Occipital lobe (tissue), 3 donors: ENCODE measurements around the gene BTNL9. TPM values are rescaled to one million over a fixed set of nuclear protein-coding genes. Genes with fewer than 3 reads are reported as not detected.
"Not testable (repeated sequence)": the region's sequence is repeated elsewhere in the genome, so short reads cannot be mapped to it uniquely, and the experiment has no call there.

Experiments
- DNase-seq: peaks from one replicate; lab custom pipeline; 2025; lab: John Stamatoyannopoulos, UW
- small RNA-seq: library from RNA; depleted of rRNA; stranded (forward); fragments of <200 nt; gene quantifications from one replicate; pipeline ENCODE3, GENCODE V24; 2014
- total RNA-seq: library from RNA; depleted of rRNA; stranded (reverse); fragments of >200 nt; gene quantifications from one replicate; pipeline ENCODE4 v1.2.3, GENCODE V29; 2014

BTNL9 gene
- total RNA-seq, 1 donor from 2014 or later: 0.78 TPM

DNA sequence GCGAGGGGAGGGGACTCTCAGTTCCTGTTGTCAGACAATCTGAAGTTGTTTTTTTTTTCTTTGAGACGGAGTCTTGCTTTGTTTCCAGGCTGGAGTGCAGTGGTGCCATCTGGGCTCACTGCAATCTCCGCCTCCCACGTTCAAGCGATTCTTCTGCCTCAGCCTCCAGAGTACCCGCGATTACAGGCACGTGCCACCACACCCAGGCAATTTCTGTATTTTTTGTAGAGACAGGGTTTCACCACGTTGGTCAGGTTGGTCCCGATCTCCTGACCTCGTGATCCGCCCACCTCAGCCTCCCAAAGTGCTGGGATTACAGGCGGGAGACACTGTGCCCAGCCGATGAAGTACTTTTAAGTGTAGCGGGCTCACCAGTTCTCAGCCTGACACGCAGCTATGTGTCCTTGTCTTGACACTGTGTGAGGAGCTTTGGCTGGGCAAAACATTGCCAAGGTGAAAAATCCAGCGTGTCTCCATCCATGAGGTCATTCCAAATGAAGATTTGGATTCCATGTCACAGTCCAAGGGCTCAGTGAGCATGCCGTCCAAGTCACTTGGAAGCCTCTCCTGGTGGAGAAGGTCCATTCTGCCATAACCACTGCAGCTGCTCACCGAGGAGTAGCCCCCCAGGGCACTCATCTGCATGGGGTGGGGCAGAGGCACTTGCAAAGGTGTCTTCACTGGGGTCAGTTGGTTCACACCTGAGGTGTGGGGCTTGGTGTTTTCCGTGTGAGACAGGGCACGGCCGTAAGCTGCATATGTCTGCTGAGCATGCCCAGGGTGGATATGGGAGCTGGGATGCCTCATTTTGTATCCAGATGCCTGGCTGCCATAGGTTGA lies 58.9 kb downstream of the BTNL9 start:
- no peak for DNase-seq

DNA sequence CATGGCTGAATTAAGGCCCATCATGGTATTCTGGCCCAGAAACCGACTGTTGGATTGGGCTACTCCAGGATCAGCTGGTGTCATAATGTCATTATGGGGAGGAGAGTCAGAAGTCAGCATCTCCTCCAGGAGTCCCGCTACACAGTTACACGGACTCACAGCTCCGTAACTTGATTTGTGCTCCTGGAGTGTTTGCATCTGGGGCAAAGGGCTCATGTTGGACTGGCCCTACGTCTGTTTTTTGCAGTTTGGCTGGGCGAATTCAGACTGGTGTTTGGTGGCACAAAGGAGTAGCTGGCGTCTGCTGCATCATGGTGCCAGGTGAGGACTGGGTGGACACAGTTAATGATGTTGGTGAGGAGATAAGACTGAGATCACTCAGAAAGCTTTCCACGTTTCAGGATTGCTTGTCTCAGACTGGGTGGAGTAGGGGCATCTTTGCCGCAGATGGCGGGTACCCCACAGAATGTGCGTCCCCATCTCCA lies 59.6 kb downstream of the BTNL9 start:
- no peak for DNase-seq

DNA sequence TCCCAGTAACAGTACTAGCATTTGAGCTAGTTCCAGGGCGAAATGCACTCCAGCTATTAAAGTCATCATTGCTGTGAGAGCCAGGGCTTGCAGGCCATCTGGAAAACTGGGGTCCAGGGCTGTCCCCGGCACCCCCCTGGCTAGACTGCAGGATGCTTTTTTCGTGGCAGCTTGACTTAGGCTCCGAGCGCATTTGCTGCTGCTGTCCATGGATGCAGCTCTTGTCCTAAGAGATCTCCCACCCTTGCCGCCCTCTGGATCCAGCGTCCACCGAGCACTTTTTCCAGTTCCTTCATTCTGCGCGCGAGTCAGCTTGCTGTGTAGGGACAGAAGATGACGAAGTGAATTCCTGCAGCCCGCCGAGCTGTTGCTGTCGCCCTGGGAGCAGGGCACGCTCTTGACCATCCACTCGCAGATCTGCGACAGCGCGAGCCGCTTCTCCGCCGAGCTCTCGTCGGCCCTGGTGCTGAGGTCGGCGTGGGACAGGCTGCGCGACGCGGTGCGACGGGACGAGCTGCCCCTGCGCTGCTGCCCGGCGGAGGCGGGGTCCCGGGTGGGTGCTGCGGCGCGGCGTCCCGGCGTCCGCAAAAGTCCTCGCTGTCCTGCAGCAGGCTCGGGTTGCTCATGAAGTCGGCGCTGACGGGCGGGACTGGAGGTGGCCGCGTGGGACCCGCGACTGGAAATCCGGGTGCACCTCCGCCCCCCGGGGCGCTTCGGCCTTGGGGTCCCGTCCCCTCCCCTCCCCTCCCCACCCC lies 60.2 kb downstream of the BTNL9 start:
- no peak for DNase-seq

DNA sequence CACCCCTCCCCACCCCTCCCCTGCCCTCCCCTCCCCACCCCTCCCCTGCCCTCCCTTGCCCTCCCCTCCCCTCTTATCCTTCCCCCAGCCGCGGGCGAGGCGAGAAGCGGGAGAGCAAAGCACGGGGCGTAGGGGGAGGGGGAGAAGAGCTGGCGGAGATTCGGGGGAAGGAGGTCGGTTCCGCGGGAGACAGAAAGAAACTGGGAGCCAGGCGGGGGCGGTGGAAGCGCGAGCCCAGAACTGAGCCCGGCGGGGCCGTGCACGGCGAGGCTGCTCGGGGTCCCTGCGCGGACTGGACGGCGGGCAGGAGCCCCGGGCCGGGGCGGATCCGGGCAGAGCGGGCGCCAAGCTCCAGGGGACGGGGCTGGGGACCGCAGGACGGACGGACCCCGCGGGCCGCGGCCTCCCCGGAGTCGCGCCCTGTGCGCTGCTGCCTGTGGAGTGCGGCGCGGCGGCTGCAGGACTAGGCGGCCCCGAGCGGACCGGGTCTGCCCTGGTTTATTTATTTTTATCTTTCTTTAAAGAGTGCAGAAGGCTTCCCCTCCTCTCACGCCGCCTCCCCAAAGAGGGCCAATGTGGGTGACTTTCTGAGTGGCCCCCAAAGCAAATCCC lies 61.1 kb downstream of the BTNL9 start:
- DNase-seq: not testable (repeated sequence)

DNA sequence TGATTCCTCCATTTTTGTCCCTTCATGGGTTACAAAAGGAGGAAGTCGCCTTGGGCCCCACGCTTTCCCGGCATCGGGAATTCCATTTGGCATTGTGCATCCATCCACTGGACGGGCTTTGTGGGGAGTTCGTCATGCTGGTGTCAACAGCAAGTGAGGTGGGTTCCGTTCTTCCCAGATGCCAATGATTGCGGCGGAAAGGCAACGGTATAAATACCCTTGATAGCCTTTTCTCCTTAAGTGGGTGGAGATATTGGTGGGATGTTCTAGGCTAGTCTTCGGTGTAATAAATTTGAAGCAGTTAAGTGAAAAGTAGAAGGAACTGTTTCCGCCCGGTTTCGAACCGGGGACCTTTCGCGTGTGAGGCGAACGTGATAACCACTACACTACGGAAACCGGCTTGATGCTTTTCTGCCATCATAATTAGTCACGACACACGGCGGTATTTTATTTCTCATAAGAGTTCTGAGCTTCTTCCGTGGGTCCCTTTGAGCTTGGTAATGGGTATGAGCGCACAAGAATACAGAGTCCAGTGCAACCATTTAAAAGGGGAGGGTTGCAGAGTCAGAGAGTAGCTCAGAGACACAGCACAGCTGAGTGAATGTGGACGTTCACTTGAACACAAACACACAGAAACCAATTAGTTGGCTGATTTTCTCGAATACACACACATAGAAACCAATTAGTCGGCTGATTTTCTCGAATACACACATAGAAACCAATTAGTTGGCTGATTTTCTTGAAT lies 62.0 kb downstream of the BTNL9 start:
- DNase-seq: not testable (repeated sequence)

- not testable (repeated sequence) for DNase-seq
Measured at GRCh38 chr5:181104259-181104568, 64.1 kb downstream of the BTNL9 start.

GRCh38 chr5:181104606-181105390 lies 64.7 kb downstream of the BTNL9 start:
- DNase-seq: not testable (repeated sequence)

DNA sequence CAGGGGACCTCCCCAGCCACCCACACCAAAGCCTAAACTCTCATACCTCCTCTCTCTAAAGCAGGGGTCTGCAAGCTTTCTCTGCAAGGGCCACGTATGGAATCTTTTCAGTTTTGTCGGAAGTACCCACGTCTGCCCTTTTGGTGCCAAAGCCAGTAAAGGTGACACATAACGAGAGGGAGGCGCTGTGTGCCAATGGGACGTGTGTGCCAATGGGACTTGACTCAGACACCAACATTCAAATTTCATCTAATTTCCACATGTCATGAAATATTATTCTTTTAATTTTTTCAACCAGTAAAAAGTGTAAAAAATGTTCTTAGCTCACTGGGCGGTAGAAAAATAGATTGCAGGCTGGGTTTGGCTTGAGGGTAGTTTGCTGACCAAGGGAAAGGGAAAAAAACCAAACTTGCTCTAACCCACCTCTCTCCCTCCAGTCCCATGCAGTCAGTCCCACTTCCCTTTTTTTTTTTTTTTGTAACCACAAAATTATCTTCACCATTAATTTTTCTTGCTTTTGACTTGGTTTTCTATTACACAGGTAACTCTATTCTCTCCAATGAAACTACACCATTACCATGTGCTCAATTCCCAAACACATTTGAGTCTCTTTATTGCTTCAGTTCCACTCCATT lies 65.4 kb downstream of the BTNL9 start:
- no peak for DNase-seq

DNA sequence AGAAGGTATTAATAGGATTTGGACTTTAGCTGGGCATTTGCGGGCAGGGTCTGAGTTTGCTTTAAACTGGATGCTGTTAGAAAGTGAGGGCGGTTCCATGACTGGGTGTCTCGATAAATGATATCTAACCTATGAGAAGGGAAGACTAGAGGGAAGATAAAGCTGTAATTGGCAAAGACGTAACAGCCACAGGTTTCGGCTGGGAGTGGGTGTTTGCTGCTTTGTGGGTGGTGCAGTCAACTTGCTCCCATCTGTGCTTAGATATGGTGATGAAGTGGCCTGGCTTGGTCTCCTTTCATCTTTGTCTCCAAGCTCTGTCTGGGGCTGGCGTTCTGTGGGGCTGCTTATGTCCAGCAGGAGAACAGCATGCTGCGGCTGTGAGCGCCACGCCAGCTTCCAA lies 67.6 kb downstream of the BTNL9 start:
- DNase-seq: no peak

DNA sequence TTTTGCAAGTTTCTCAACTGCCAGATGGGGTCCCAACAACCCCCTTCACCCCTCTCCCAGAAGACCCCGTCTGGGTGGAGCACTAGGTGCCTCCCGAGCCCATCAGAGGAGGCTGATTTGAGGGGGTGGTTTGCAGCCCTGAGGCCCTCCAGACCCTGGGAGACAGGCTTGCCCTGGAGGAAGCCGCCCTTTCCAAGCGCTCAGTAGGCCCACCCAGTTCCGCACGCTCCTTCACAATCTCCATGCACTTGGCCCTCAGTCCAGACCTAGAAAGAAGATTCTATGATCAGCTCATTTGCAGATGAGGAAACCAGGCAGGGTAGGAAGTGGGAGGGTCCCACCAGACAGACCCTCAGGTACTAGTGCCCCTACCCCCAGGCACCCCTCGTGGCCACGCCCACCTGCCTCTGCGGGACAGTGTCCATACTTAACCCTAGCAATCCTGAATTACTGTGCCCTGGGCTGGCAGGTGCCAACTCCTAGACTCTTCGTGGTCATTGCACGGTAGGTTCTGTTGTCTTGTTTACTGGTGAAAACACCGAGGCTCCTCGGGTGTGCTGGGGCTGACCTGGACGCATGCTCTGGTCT lies 68.6 kb downstream of the BTNL9 start:
- DNase-seq: no peak

GRCh38 chr5:181109489-181110013 lies 69.5 kb downstream of the BTNL9 start:
- no peak for DNase-seq

DNA sequence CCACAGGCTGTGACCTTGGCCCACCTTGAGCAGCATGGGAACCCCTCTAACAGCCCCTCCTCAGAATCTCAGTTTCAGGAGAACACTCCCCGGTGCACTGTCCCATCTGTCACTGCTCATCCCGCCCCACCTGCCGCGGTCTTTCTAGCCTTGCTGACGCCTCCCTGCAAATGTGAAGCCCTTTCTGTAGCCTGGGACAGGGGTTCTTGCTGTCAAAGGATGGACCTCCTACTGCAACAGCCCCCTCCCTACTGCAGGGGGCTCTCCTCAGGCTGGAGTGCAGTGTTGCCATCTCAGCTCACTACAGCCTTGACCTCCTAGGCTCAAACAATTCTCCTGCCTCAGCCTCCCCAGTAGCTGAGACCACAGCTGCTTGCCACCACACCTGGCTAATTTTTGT lies 70.9 kb downstream of the BTNL9 start:
- DNase-seq: no peak

Small RNA genes lying within 50 kb of the gene (small RNA-seq; reads per million reads assigned to genes)
- gene MIR8089 (not detected), gene RNU6-1036P (not detected)

Other genes with a start within 250 kb of the BTNL9 start
- gene MGAT1, start 237.5 kb upstream of the BTNL9 start, total RNA-seq: 28.7 TPM
- 52.3 TPM for gene ZFP62, start 179.0 kb upstream of the BTNL9 start, total RNA-seq
- not detected for gene BTNL8, start 141.1 kb upstream of the BTNL9 start, total RNA-seq
- gene BTNL3, start 51.4 kb upstream of the BTNL9 start, total RNA-seq: not detected
- not detected for gene OR2V1, start 90.9 kb downstream of the BTNL9 start, total RNA-seq
- gene OR2V2, start 107.3 kb downstream of the BTNL9 start, total RNA-seq: not detected
- 0.78 TPM for gene TRIM7, start 164.9 kb downstream of the BTNL9 start, total RNA-seq
- 11.9 TPM for gene TRIM41, start 183.0 kb downstream of the BTNL9 start, total RNA-seq
- gene RACK1, start 203.6 kb downstream of the BTNL9 start, total RNA-seq: 2,761 TPM
- 10.8 TPM for gene TRIM52, start 220.9 kb downstream of the BTNL9 start, total RNA-seq